Left lobe of liver (tissue), 2 donors: ENCODE results near the gene PLCD1. TPM values are rescaled to one million over a fixed set of nuclear protein-coding genes. Genes with fewer than 3 reads are reported as not detected.
A peak's percentile ranks its signal among the peaks of the same experiment; 100 is the strongest.

Source experiments
- ATAC-seq: fragments of 200-7000 bp; cut with Tn5 transposase; one replicate; pipeline ENCODE4 v1.9.1; 2020; ENCODE audit warnings: mild to moderate bottlenecking, moderate library complexity
- DNase-seq: peaks from one replicate; pipeline ENCODE4 v3.0.0-alpha.2; 2020; ENCODE audit warnings: low spot score
- total RNA-seq: library from RNA; stranded (reverse); gene quantifications from one replicate; pipeline ENCODE4 v1.2.1, GENCODE V29; 2021
- donor health status: DM: no; HTN: no; CAD: no; lungs with moderate emphysema.
- donor health status: DM: no; HTN: yes; CAD: no.

The PLCD1 gene
- total RNA-seq, 1 donor from 2014 or later, result 11.3 TPM

- ATAC-seq (no peak), DNase-seq (peak; percentile 42)
These were observed 60.4 kb downstream of the PLCD1 start for GRCh38 chr3:37968813-37969595.

- DNase-seq (no peak), ATAC-seq (no peak)
These were observed 61.2 kb downstream of the PLCD1 start for GRCh38 chr3:37968199-37968598.

- ATAC-seq (peak; percentile 69), DNase-seq (peak; percentile 73)
These were observed 62.1 kb downstream of the PLCD1 start for GRCh38 chr3:37967260-37967881.

- ATAC-seq, result peak; percentile 61
- peak; percentile 50 for DNase-seq
These were observed 64.7 kb downstream of the PLCD1 start for GRCh38 chr3:37964716-37965115.

GRCh38 chr3:37964146-37964545, 65.3 kb downstream of the PLCD1 start:
- DNase-seq, result no peak
- ATAC-seq, result no peak

- DNase-seq (peak; percentile 38), ATAC-seq (peak; percentile 60)
These were observed 65.8 kb downstream of the PLCD1 start for GRCh38 chr3:37963635-37964034.

- ATAC-seq (peak; percentile 73), DNase-seq (peak; percentile 68)
These were observed 66.4 kb downstream of the PLCD1 start for GRCh38 chr3:37963016-37963415.

- peak; percentile 41 for DNase-seq
- peak; percentile 13 for ATAC-seq
These were observed 67.6 kb downstream of the PLCD1 start for GRCh38 chr3:37961622-37962431.

- DNase-seq (no peak), ATAC-seq (peak; percentile 16)
These were observed 71.9 kb downstream of the PLCD1 start for GRCh38 chr3:37957539-37957936.

Other genes starting within 250 kb of the PLCD1 start
- gene CTDSPL, start 167.8 kb downstream of the PLCD1 start, total RNA-seq, result 22.1 TPM
- 0.48 TPM for gene VILL, start 38.9 kb downstream of the PLCD1 start, total RNA-seq
- gene DLEC1, start 9.6 kb upstream of the PLCD1 start, total RNA-seq, result 0.05 TPM
- gene ACAA1, start 107.5 kb upstream of the PLCD1 start, total RNA-seq, result 479 TPM
- 37.5 TPM for gene MYD88, start 109.0 kb upstream of the PLCD1 start, total RNA-seq
- 12.1 TPM for gene OXSR1, start 135.9 kb upstream of the PLCD1 start, total RNA-seq
- 0.50 TPM for gene SLC22A13, start 236.2 kb upstream of the PLCD1 start, total RNA-seq